ENCODE data around the gene PCAT7. TPM values are rescaled to one million over a fixed set of nuclear protein-coding genes. Genes with fewer than 3 reads are reported as not detected.

PCAT7 gene
- polyA plus RNA-seq, 1 donor from 2014 or later, result 7.7 TPM

DNA sequence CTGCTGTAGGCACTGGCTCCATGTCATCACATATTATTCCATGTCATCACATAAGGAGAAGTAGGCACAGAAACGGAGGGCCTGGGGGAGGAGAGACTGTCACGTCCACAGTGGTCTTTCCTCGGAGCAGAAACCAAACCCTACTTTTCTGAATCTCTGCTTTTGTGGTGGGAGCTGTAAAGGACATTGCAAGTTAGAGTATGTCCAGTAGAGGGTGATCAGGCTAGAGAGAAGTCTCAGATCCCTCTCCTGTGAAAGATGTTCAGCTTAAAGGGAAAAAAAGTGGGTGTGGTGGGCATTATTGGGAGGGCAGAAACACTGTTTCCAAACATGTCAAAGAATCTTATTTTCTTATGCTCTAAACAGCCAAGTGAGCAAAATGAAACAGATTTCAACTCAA lies 58.1 kb downstream of the PCAT7 start:
- H3K27ac ChIP-seq (ENCODE audit: low read length), result no peak overlapping the region
- no peaks in the 10 kb centered on the region for H3K9me3 ChIP-seq (ENCODE audit: low read length)
- no peak overlapping the region for H3K4me2 ChIP-seq (ENCODE audit: low read length)
- H2AFZ ChIP-seq (ENCODE audit: low read depth, low read length), result no peak overlapping the region
- no peaks in the 10 kb centered on the region for H3K27me3 ChIP-seq (ENCODE audit: insufficient read depth, low read depth, low read length)
- H3K9me2 ChIP-seq (ENCODE audit: insufficient read depth, low read length), result no peaks in the 10 kb centered on the region
- H3K79me2 ChIP-seq (replicated peaks; ENCODE audit: insufficient read depth, low read length), result no peaks in the 10 kb centered on the region
- no peak overlapping the region for H3K9ac ChIP-seq (ENCODE audit: low read length)
- no peaks in the 10 kb centered on the region for H3F3A ChIP-seq (ENCODE audit: insufficient read depth, low read length, poor library complexity, severe bottlenecking)
- no peak for TF ChIP-seq MXI1 (conservative IDR thresholded peaks at IDR 0.05; ENCODE audit: poor library complexity, severe bottlenecking)
- TF ChIP-seq, protein P1, sequence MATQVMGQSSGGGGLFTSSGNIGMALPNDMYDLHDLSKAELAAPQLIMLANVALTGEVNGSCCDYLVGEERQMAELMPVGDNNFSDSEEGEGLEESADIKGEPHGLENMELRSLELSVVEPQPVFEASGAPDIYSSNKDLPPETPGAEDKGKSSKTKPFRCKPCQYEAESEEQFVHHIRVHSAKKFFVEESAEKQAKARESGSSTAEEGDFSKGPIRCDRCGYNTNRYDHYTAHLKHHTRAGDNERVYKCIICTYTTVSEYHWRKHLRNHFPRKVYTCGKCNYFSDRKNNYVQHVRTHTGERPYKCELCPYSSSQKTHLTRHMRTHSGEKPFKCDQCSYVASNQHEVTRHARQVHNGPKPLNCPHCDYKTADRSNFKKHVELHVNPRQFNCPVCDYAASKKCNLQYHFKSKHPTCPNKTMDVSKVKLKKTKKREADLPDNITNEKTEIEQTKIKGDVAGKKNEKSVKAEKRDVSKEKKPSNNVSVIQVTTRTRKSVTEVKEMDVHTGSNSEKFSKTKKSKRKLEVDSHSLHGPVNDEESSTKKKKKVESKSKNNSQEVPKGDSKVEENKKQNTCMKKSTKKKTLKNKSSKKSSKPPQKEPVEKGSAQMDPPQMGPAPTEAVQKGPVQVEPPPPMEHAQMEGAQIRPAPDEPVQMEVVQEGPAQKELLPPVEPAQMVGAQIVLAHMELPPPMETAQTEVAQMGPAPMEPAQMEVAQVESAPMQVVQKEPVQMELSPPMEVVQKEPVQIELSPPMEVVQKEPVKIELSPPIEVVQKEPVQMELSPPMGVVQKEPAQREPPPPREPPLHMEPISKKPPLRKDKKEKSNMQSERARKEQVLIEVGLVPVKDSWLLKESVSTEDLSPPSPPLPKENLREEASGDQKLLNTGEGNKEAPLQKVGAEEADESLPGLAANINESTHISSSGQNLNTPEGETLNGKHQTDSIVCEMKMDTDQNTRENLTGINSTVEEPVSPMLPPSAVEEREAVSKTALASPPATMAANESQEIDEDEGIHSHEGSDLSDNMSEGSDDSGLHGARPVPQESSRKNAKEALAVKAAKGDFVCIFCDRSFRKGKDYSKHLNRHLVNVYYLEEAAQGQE (IDR thresholded peaks at IDR 0.05; ENCODE audit: borderline replicate concordance), result no peak
- TF ChIP-seq RAD21 (conservative IDR thresholded peaks at IDR 0.05), result no peak
- TF ChIP-seq EZH2 (IDR thresholded peaks at IDR 0.05; ENCODE audit: borderline replicate concordance, insufficient read depth, low read length, poor library complexity, severe bottlenecking), result no peak
- no peak for TF ChIP-seq POLR2AphosphoS5 (IDR thresholded peaks at IDR 0.05)
- TF ChIP-seq, protein P2, sequence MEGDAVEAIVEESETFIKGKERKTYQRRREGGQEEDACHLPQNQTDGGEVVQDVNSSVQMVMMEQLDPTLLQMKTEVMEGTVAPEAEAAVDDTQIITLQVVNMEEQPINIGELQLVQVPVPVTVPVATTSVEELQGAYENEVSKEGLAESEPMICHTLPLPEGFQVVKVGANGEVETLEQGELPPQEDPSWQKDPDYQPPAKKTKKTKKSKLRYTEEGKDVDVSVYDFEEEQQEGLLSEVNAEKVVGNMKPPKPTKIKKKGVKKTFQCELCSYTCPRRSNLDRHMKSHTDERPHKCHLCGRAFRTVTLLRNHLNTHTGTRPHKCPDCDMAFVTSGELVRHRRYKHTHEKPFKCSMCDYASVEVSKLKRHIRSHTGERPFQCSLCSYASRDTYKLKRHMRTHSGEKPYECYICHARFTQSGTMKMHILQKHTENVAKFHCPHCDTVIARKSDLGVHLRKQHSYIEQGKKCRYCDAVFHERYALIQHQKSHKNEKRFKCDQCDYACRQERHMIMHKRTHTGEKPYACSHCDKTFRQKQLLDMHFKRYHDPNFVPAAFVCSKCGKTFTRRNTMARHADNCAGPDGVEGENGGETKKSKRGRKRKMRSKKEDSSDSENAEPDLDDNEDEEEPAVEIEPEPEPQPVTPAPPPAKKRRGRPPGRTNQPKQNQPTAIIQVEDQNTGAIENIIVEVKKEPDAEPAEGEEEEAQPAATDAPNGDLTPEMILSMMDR (IDR thresholded peaks at IDR 0.05; ENCODE audit: poor library complexity, severe bottlenecking), result no peak
- TF ChIP-seq TAF1 (IDR thresholded peaks at IDR 0.05; ENCODE audit: low read depth), result no peak
- TF ChIP-seq SMC3 (conservative IDR thresholded peaks at IDR 0.05; ENCODE audit: poor library complexity), result no peak
- no peak overlapping the region for H3K4me3 ChIP-seq (ENCODE audit: low read length)
- no peaks in the 10 kb centered on the region for H4K20me1 ChIP-seq (ENCODE audit: insufficient read depth)
- H3K36me3 ChIP-seq (ENCODE audit: insufficient read depth, low read length), result no peaks in the 10 kb centered on the region

DNA sequence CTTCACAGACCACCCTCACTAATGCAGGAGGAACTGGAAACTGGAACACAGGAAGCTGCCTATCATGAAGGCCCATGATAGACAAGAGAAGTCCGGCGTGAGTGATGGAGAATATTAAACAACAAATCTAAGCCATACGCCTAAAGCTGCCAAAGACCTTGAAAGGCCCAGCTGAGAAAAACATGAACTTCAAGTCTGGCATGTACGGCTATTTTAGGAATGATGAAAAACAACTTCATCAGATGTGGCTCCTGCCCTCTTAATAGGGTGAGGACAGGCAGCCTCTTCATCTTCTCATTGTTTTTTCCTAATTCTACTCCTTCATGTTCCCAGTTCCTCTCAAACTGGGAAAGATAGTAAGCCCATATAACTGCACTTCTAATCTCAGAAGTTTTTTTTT lies 64.1 kb downstream of the PCAT7 start:
- Histone ChIP-seq H2AFZ (ENCODE audit: low read depth, low read length) (no peak overlapping the region), H3K9me3 (ENCODE audit: low read length) (no peaks in the 10 kb centered on the region), H3K36me3 (ENCODE audit: insufficient read depth, low read length) (no peaks in the 10 kb centered on the region), H3K4me3 (ENCODE audit: low read length) (no peak overlapping the region), H3F3A (ENCODE audit: insufficient read depth, low read length, poor library complexity, severe bottlenecking) (no peaks in the 10 kb centered on the region), H3K79me2 (replicated peaks; ENCODE audit: insufficient read depth, low read length) (no peaks in the 10 kb centered on the region), H4K20me1 (ENCODE audit: insufficient read depth) (no peaks in the 10 kb centered on the region), H3K4me2 (ENCODE audit: low read length) (no peak overlapping the region), H3K9ac (ENCODE audit: low read length) (no peak overlapping the region), H3K9me2 (ENCODE audit: insufficient read depth, low read length) (no peaks in the 10 kb centered on the region), H3K27ac (ENCODE audit: low read length) (no peak overlapping the region), H3K27me3 (ENCODE audit: insufficient read depth, low read depth, low read length) (no peaks in the 10 kb centered on the region)
- TF ChIP-seq, protein P2 (IDR thresholded peaks at IDR 0.05; ENCODE audit: poor library complexity, severe bottlenecking), result no peak
- TF ChIP-seq TAF1 (IDR thresholded peaks at IDR 0.05; ENCODE audit: low read depth), result no peak
- TF ChIP-seq EP300 (conservative IDR thresholded peaks at IDR 0.05; ENCODE audit: poor library complexity, severe bottlenecking), result no peak
- TF ChIP-seq SMC3 (conservative IDR thresholded peaks at IDR 0.05; ENCODE audit: poor library complexity), result no peak
- no peak for TF ChIP-seq EZH2 (IDR thresholded peaks at IDR 0.05; ENCODE audit: borderline replicate concordance, insufficient read depth, low read length, poor library complexity, severe bottlenecking)
- TF ChIP-seq POLR2AphosphoS5 (IDR thresholded peaks at IDR 0.05), result no peak
- no peak for TF ChIP-seq RAD21 (conservative IDR thresholded peaks at IDR 0.05)
- no peak for TF ChIP-seq MXI1 (conservative IDR thresholded peaks at IDR 0.05; ENCODE audit: poor library complexity, severe bottlenecking)
- TF ChIP-seq, protein P1 (IDR thresholded peaks at IDR 0.05; ENCODE audit: borderline replicate concordance), result no peak

Measured in neural cell (in vitro differentiated cells).